ENCODE measurements around the gene CHTF18.

- TF ChIP-seq, protein P1, sequence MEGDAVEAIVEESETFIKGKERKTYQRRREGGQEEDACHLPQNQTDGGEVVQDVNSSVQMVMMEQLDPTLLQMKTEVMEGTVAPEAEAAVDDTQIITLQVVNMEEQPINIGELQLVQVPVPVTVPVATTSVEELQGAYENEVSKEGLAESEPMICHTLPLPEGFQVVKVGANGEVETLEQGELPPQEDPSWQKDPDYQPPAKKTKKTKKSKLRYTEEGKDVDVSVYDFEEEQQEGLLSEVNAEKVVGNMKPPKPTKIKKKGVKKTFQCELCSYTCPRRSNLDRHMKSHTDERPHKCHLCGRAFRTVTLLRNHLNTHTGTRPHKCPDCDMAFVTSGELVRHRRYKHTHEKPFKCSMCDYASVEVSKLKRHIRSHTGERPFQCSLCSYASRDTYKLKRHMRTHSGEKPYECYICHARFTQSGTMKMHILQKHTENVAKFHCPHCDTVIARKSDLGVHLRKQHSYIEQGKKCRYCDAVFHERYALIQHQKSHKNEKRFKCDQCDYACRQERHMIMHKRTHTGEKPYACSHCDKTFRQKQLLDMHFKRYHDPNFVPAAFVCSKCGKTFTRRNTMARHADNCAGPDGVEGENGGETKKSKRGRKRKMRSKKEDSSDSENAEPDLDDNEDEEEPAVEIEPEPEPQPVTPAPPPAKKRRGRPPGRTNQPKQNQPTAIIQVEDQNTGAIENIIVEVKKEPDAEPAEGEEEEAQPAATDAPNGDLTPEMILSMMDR (IDR thresholded peaks at IDR 0.05; ENCODE audit: poor library complexity): no peak
- TF ChIP-seq EZH2phosphoT487 (IDR thresholded peaks at IDR 0.05; ENCODE audit: low read depth, severe bottlenecking, unreplicated experiment): no peak
- TF ChIP-seq EZH2 (IDR thresholded peaks at IDR 0.05; ENCODE audit: borderline replicate concordance): no peak
Measured at GRCh38 chr16:807347-808084, 19.1 kb downstream of the CHTF18 start.
